Urothelium cell line (cell line): Measurements from ENCODE around the gene EMC10.

ENCODE experiments used
- DNase-seq: peaks from one replicate; pipeline ENCODE4 v3.0.0; 2011; ENCODE audit warnings: low spot score, mixed read lengths
- FAIRE-seq: peaks from 2 replicates; lab custom pipeline; 2011; peaks lifted over from hg19 to GRCh38; lab: Jason Lieb, UNC

EMC10 gene

DNA sequence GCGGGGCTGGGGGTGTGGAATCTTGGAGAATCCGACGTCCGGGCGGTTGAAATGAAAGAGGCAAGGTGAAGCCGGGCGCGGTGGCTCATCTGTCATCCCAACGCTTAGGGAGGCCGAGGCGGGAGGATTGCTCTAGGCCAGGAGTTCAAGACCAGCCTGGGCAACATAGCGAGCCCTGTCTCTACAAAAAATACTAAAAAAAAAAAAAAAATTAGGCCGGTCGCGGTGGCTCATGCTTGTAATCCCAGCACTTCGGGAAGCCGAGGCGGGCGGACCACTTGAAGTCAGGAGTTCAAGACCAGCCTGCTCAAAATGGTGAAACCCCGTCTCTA is 566 bp downstream of the EMC10 start:
- no peak for DNase-seq
- no peak for FAIRE-seq

DNA sequence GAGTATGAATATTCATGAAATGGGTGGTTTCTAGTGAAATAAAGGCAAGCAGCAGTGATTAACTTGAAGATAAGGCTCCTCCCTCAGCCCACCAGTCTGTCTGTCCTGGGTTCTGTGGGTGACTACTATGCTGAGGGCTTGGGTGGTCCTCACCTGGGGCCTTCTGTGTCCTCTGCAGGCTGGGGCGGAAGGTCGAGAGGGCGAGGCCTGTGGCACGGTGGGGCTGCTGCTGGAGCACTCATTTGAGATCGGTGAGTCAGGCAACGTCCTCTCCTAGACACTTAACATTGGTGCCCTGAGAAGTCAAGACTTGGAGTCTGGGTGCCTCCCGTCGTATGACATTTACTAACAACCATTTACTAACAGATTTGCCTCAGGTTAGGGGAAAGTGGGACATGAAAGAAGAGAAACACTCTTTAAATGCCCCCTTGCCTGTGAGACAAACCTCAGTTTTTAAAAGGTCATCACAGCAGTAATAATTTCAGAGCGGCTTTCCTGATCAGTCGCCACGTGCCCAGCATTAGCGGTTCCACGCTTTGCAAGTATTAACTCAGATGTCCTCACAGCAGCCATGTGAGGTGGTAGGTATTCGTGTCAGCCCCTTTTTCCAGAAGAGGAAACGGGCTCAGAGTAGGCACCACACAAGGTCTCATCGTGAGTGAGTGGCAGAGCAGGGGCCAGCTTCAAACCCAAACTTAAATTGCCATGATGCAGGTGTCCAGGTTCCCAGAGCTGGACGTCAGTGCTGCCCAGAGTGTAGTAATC is 1.6 kb downstream of the EMC10 start:
- FAIRE-seq: no peak

GRCh38 chr19:50478901-50479715 is 2.8 kb downstream of the EMC10 start:
- DNase-seq (peak; percentile 70), FAIRE-seq (no peak)

More for the DNA sequence above, 1.6 kb downstream of the EMC10 start:
- DNase-seq: no peak

DNA sequence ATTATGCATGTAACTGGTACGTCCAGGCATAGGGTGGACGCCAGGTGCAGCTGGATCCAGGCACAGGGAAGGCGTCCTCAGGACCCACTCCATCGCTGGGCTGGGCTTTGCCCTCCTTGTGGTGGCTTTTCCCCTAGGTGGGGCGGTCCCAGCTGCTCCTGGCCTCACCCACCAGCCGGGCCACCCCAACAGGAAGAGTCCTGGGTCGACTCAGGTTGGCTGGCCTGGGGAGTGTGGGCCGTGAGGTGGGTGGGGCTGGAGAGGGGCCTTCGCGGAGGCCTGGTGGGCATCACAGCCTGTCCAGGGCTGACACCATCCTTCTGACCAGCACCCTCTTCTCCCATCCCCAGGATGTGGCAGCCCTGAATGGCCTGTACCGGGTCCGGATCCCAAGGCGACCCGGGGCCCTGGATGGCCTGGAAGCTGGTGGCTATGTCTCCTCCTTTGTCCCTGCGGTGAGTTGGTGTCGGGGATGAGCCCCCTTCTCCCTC is 3.5 kb downstream of the EMC10 start:
- no peak for DNase-seq

DNA sequence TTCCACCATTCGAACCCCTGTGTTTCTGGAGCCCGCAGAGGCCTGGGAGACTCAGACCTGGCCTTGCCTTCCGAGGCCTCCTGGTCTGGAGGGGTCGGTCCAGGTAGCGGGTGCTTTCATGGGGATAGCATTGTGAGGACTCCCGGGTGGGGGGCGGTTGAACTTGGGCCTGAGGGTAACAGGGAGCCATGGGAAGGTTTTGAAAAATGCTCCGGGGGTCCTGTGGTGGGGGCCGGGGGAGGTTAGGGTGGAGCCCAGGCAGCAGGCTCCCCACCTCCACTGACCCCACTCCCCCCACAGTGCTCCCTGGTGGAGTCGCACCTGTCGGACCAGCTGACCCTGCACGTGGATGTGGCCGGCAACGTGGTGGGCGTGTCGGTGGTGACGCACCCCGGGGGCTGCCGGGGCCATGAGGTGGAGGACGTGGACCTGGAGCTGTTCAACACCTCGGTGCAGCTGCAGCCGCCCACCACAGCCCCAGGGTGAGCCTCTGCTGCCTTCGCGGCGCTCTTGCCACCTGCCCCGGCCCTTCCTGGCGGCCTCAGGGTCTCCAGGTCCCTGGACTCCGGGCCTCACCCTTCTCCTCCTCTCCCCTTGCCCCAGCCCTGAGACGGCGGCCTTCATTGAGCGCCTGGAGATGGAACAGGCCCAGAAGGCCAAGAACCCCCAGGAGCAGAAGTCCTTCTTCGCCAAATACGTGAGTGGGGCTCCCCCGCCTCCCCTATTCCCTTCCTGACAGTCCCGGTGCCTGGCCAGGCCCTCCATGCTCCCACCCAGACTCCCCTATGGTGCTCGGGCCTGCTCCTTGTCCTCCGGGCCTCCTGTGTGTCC is 4.2 kb downstream of the EMC10 start:
- no peak for DNase-seq
- FAIRE-seq: no peak

More for the DNA sequence above, 3.5 kb downstream of the EMC10 start:
- no peak for FAIRE-seq

GRCh38 chr19:50481351-50482149 is 5.2 kb downstream of the EMC10 start:
- DNase-seq (no peak), FAIRE-seq (no peak)

- FAIRE-seq: no peak
Measured at GRCh38 chr19:50482271-50482855, 6.1 kb downstream of the EMC10 start.

GRCh38 chr19:50482916-50483315 is 6.6 kb downstream of the EMC10 start:
- FAIRE-seq (no peak), DNase-seq (no peak)

More at GRCh38 chr19:50482271-50482855, 6.1 kb downstream of the EMC10 start:
- DNase-seq: no peak

- DNase-seq (no peak), FAIRE-seq (no peak)
Measured at GRCh38 chr19:50485284-50485955, 9.1 kb downstream of the EMC10 start.

- peak; percentile 31 for DNase-seq
Measured at GRCh38 chr19:50486823-50487515, 10.7 kb downstream of the EMC10 start.

DNA sequence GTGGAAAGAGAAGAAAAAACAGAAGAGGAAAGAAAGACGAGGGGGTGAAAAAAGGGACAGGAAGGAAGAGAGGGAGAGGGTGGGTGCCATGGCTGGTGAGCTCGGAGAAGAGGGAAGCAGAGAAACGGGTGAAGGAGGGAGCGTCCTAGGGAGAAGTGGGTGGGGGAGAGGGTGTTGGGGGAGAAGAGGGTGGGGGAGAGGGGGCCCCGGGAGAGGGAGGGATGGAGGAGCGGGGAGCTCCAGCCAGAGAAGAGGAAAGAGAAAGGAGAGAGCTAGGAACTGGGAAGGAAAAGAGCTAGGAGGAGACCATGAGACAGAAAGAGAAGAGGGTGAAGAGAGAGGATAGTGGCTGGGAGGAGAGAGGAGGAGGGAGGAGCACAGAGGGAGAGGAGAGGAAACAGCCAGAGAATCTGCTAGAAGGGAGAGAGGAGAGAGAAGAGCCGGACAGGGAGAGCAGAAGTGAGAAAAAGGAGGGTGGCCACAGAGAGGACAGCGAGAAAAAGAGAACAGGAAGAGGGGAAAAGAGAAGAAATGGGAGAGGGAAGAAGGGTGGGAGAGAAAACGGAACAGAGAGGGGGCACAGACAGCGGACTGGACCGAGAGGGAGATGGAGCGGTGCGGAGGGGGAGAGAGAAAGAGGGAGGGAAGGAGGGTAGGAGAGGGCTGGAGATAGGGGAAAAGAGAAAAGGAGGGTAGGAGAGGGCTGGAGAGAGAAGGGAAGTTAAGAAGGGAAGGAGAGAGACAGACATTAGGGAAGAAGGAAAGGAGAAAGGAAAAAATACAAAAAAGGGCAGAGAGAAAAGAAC is 12.3 kb downstream of the EMC10 start:
- no peak for DNase-seq
- no peak for FAIRE-seq

More at GRCh38 chr19:50486823-50487515, 10.7 kb downstream of the EMC10 start:
- FAIRE-seq: no peak

DNA sequence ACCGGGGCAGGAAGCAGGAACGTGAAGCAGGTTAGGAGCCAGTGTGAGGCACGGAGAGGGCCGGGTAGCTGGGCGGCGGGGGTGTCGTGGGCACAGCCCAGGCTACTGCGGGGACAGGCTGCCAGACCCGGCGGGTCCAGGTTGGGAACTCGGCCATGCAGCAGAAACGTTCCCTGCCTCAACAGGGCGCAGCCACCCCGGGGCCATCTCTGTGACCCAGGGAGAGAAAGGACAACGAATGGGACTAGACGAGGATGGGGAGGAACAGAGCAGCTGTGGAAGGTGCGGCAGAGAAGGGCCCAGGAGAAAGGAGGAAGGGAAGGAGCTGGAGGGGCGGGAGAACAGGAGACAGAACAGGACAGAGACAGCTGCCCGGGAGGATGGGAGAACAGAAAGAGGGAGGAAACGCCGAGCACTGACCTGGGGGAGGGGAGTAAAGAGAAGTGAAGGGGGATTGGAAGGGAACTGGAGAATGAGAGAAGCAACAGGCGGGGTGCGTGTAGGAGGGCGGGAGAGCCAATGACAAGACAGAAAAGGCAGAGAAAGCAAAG is 13.2 kb downstream of the EMC10 start:
- DNase-seq (no peak), FAIRE-seq (no peak)

- DNase-seq: no peak
- no peak for FAIRE-seq
Measured at GRCh38 chr19:50490411-50490811, 14.1 kb downstream of the EMC10 start.

- FAIRE-seq: no peak
Measured at GRCh38 chr19:50490991-50491472, 14.7 kb downstream of the EMC10 start.

DNA sequence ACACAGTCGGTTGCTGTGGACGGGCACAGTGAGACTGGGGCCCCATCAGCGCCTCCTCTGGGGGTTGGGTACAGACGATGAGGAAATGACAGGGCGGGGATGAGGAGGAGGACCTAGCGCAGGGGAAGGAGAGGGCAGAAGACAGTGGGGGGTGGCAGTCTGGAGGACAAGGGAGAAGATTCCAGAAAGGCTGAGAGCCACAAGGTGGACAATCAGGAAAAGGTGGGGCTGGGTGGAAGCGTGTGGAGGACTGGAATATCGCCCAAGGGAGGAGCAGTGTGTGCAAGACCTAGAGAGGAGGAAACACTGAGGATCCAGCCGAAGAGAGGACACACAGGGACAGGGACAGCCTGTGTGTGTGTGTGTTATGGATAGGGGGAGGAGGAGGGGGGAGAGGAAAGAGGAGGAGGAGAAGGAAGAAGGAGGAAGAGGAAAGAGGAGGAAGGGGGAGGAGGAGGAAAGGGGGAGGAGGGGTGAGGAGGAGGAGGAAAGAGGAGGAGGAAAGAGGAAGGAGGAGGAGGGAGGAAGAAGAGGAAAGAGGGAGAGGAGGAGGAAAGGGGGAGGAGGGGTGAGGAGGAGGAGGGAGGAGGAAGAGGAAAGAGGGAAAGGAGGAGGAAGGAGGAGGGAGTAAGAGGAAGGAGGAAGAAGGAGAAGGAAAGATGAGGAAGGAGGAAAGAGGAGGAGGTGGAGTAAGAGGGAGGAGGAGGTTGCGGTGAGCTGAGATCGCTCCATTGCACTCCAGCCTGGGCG is 16.2 kb downstream of the EMC10 start:
- FAIRE-seq: no peak

More at GRCh38 chr19:50490991-50491472, 14.7 kb downstream of the EMC10 start:
- DNase-seq: no peak

DNA sequence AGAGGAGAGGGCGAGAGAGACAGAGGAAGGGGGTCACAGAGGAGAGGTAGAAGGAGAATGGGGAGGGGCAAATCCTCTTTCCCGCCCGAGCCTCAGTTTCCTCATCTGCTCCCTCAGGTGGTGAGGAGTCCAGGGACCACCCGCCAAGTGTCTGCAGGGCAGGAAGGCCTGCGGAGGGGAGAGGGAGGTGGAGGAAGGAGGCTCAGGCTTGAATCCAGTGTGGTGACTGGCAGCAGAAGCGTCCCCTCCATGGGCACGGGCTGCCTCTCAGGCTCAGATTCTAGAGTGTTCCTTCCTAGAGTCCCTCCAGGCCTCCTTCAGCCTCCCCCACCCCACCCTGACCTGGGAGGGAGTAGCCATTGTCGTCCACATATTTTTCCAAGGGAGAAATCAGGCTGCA is 16.9 kb downstream of the EMC10 start:
- no peak for FAIRE-seq
- DNase-seq: no peak

More for the DNA sequence above, 16.2 kb downstream of the EMC10 start:
- no peak for DNase-seq
